GM11168 (cell line): ENCODE measurements around the gene KLHDC4.
"Not testable (repeated sequence)": the region's sequence is repeated elsewhere in the genome, so short reads cannot be mapped to it uniquely, and the experiment has no call there.

Experiments used
- in situ Hi-C: fragments of 300-500 bp; cut with MboI; formaldehyde crosslinking; loops from one replicate; pipeline ENCODE4 v1.12.0; 2022; ENCODE audit warnings: low sequenced_read_pairs; ENCODE audit not compliant: unreplicated experiment

KLHDC4 gene

GRCh38 chr16:87747626-87748414 lies 18.0 kb downstream of the KLHDC4 start:
- in situ Hi-C loops, result no loop called here

GRCh38 chr16:87746178-87746577 lies 19.6 kb downstream of the KLHDC4 start:
- in situ Hi-C loops, result no loop called here

- in situ Hi-C loops, result no loop called here
Observed at GRCh38 chr16:87744750-87745514, 20.9 kb downstream of the KLHDC4 start.

GRCh38 chr16:87742781-87743490 lies 22.9 kb downstream of the KLHDC4 start:
- in situ Hi-C loops, result no loop called here

- in situ Hi-C loops, result no loop called here
Observed at GRCh38 chr16:87741700-87742415, 23.9 kb downstream of the KLHDC4 start.

GRCh38 chr16:87740909-87741424 lies 24.8 kb downstream of the KLHDC4 start:
- in situ Hi-C loops, result no loop called here

- in situ Hi-C loops, result no loop called here
Observed at GRCh38 chr16:87740441-87740840, 25.3 kb downstream of the KLHDC4 start.

- in situ Hi-C loops, result no loop called here
Observed at GRCh38 chr16:87739801-87740200, 26.0 kb downstream of the KLHDC4 start.

GRCh38 chr16:87736008-87736382 lies 29.8 kb downstream of the KLHDC4 start:
- in situ Hi-C loops, result no loop called here

- in situ Hi-C loops, result no loop called here
Observed at GRCh38 chr16:87735270-87736007, 30.3 kb downstream of the KLHDC4 start.

GRCh38 chr16:87734644-87735043 lies 31.1 kb downstream of the KLHDC4 start:
- in situ Hi-C loops, result no loop called here

GRCh38 chr16:87733190-87733589 lies 32.6 kb downstream of the KLHDC4 start:
- in situ Hi-C loops, result no loop called here

GRCh38 chr16:87731607-87732006 lies 34.2 kb downstream of the KLHDC4 start:
- in situ Hi-C loops, result no loop called here

- in situ Hi-C loops, result no loop called here
Observed at GRCh38 chr16:87729266-87729954, 36.4 kb downstream of the KLHDC4 start.

GRCh38 chr16:87728026-87728425 lies 37.8 kb downstream of the KLHDC4 start:
- in situ Hi-C loops, result no loop called here

- in situ Hi-C loops, result no loop called here
Observed at GRCh38 chr16:87727346-87727745, 38.4 kb downstream of the KLHDC4 start.

- in situ Hi-C loops, result not testable (repeated sequence)
Observed at GRCh38 chr16:87726577-87726976, 39.2 kb downstream of the KLHDC4 start.

GRCh38 chr16:87725596-87726235 lies 40.1 kb downstream of the KLHDC4 start:
- in situ Hi-C loops, result no loop called here
